Hematopoietic multipotent progenitor cell treated with erythropoietin and hydrocortisone succinate and interleukin-3 and kit ligand, for 17 days (in vitro differentiated cells): ENCODE results near the gene WASHC4.
"Not testable (repeated sequence)": the region's sequence is repeated elsewhere in the genome, so short reads cannot be mapped to it uniquely, and the experiment has no call there.

Experiments used
- DNase-seq: peaks from one replicate; pipeline ENCODE4 v3.0.0-alpha.2; 2015; ENCODE audit warnings: low spot score

The WASHC4 gene

DNA sequence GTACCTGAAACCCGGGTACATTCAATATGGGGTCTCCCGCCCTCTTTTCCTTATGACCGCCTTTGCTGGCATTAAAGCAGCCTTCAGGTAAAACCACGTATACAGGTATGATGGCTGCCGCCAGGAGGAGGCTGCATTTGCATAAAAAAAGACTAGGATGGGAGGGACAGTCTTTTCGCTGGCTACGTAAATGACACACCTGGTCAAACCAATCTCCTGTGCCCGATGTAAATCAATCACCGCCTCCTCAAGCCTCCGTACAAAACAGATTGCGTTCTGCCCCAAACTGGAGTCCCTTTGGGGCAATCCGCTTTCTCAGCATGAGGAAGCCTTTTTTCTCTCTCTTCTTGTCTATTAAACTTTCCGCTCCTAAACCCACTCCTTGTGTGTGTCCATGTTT lies 15.2 kb upstream of the WASHC4 start:
- DNase-seq, result no peak

- DNase-seq, result not testable (repeated sequence)
These were observed 12.2 kb upstream of the WASHC4 start for GRCh38 chr12:105095338-105095737.

- DNase-seq, result no peak
These were observed 8.2 kb upstream of the WASHC4 start for GRCh38 chr12:105099356-105099755.

DNA sequence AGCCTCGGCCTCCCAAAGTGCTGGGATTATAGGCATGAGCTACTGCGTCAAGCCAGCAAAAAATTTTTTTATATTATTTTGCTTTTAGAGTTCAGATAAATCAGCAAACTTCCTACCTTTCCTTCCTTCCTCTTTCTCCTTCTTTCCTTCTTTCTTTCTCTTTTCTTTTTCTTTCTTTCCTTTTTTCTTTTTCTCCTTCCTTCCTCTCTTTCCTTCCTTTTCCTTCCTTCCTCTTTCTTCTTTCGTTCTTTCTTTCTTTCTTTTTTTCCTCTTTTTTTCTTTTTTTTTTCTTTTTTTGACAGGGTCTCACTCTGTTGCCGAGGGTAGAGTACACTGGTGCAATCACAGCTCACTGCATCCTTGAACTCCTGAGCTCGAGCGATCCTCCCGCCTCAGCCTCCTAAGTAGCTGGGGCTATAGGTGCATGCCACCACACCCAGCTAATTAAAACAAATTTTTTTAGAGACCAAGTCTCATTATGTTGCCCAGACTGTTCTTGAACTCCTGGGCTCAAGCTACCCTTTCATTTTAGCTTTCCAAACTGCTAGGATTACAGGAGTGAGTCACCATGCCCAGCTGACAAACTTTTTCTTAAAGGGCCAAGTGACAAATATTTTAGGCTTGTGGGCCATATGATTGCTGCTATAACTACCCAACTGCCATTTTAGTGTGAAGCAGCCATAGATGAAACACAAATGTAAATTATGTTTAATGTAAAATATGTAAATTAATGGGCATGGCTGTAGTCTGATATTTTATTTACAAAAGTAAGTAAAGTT lies 7.1 kb upstream of the WASHC4 start:
- no peak for DNase-seq

DNA sequence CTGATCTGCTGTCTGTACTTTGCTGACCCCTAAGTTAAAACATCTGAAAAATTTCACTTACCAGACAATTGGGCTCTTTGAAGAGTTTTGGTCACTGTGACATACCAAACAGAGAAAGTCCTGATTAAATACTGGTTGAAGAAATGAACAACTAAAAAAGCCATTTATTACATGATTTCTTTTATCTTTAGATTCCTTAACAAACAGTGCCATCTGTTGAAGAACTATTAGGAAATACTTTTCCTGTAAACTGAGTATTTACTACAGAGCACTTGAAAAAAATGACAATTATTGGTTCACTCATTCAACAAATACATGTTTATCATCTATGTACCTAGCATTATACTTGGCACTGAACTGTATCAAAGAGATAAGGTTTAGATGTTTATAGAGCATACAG lies 6.5 kb upstream of the WASHC4 start:
- no peak for DNase-seq

GRCh38 chr12:105102673-105103072 lies 4.9 kb upstream of the WASHC4 start:
- no peak for DNase-seq

DNA sequence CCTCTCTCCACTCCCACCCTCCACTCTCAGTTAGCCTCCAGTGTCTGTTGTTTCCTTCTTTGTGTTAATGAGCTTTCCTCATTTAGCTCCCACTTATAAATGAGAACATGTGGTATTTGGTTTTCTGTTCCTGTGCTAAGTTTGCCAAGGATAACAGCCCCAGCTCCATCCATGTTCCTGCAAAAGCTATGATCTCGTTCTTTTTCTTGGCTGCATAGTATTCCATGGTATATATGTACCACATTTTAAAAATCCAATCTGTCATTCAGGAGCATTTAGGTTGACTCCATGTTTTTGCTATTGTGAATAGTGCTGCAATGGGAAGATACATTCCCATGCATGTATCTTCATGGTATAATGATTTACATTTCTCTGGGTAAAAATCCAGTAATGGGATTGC lies 2.8 kb upstream of the WASHC4 start:
- DNase-seq, result no peak

- no peak for DNase-seq
These were observed 910 bp upstream of the WASHC4 start for GRCh38 chr12:105106621-105107020.

DNA sequence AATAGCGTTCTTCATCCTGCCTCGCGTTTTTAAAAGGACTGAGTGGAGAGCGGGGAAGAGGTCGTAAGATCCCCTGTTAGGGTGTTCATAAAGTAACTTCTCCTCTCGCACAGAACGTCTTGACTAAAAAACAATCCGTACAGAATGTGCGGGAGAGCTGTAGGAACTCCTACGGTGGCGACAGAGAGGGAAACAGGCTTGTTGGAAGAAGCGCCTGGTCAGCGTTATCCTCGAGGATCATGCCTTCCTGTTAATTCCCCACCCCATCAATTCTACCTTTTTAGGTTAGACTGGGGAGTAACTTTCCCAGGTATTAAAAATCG lies 399 bp upstream of the WASHC4 start:
- DNase-seq, result no peak

DNA sequence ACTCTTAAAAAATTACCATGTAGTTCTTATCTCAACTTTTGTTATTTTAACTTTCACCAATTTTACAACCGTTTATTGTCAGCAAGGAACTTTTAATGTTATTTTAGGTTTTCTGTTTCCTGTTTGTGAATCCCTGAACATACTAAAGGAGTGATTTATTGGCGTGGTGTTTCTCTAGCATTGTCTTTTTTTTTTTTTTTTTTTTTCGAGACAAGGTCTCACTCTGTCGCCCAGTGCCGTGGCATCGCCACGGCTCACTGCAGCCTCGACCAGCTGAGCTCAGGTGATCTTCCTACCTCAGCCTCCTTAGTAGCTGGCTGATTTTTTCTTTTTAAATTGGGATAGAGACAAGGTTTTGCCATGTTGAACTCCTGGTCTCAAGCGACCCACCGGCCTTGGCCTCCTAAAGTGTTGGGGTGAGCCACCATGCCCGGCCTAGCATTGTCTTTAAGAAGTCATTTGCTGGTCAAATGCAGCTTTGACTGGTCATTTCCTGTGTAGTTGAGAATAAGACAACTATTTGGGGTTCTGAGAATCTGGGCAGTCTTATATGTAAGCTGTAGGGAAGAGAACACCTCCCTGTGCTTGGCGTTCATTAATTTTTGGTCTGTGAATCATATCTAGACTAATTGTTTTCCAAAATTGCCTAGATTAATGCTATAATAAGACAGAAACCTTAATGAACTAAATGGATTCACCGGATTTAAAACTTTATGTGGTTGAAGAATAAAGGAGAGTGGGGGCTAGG lies 2.1 kb downstream of the WASHC4 start:
- DNase-seq, result no peak

- no peak for DNase-seq
These were observed 3.3 kb downstream of the WASHC4 start for GRCh38 chr12:105110851-105111250.

DNA sequence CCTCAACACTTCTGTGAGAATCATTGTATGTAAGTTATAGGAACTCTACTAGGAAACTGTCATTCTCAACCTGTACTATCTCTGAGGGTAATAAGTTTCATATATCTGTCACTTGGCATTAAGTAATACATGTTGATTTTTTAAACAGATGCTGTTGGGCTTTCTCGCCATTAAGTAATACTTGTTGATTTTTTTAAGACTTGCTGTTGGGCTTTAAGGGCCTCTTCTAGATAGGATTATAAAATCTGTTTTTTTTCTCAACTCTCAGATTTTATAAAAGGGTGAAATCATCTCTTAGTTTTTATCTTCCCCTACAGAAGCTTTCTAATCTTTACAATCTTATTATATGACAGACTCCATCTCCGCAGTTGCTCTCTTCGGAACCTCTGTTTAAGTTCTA lies 5.6 kb downstream of the WASHC4 start:
- DNase-seq, result no peak

DNA sequence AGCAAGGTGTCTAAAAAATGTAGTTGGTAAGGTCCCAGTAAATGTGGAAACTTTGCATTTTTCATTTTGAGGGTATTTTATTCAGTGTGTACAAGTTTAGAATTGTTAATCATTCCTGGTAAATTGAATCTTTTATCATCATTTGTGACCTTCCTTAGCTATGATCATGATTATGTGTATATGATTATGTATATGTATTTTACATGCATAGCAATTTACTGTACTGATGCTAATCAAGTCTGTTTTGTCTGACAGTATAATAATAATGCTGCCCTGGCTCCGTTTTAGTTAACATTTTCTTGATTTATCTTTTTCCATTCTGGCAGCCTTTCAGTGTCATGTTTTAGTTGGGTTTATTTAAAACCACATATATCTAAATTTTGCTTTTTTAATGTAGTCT lies 9.4 kb downstream of the WASHC4 start:
- no peak for DNase-seq

DNA sequence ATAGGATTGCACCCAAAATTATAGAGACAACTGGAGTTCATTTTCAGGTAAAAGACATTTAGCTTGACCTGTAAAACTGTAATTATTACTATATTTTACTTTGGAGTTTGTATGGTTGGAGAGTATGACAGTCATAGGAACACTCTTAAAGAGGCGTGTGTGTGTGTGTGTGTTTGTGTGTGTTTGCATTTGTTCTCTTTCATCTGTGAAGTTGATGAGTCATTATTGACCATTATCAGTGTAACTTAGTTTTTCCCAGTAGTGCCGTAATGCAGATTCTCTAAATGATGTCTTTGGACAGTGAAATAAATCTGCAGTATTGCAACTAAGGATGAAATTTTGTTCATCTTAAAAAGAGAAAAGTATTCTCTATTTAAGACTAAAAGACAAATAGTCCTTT lies 13.0 kb downstream of the WASHC4 start:
- peak; percentile 25 for DNase-seq

DNA sequence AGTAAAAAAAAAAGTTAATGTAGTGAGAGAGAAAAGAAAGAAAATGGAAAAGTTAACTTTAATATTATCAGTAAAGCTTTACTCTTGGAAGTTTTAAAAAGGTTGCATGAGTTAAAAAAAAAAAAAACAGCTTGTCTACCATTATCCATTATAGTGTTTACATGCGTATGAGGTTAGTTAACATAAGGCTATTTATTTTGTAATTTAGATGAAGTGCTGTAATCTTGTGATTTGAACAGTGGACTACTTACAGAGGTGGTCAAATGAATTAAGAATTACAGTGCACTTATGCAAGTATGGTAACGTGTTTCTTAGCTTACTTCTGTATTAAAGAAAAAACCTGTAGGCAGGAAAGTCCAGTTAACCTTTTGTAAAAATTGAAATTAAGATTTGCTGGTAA lies 30.7 kb downstream of the WASHC4 start:
- no peak for DNase-seq

DNA sequence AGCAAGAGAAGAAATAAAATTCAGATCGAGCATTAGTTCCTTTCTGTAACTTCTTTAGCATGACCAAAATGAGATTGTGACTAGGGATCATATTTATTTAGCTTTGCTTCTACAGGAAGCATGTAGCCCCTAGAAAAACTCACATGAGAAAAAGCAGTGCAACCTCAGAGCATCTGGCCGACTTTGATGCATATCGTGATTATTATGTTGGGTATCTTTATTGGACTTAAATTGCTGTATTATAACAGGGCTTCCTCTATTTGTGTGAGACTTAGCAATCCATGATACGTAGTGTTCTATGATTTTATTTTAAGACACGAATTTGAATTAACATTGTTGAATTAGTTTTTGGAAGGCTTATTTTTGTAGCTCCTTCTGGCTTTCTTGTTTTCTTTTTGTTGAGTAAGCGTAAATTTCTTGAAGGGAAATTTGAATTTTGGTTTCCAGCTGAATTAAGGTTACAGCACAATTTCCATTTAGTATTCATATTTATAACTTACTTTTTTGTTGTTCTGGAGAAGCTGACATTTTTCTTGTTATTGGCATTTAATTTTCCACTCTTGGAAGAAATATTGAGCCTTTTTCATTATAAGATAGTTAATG lies 33.9 kb downstream of the WASHC4 start:
- no peak for DNase-seq

- DNase-seq, result no peak
These were observed 34.7 kb downstream of the WASHC4 start for GRCh38 chr12:105142259-105142658.

- DNase-seq, result no peak
These were observed 48.7 kb downstream of the WASHC4 start for GRCh38 chr12:105156260-105156659.

- DNase-seq, result no peak
These were observed 50.1 kb downstream of the WASHC4 start for GRCh38 chr12:105157606-105158005.

DNA sequence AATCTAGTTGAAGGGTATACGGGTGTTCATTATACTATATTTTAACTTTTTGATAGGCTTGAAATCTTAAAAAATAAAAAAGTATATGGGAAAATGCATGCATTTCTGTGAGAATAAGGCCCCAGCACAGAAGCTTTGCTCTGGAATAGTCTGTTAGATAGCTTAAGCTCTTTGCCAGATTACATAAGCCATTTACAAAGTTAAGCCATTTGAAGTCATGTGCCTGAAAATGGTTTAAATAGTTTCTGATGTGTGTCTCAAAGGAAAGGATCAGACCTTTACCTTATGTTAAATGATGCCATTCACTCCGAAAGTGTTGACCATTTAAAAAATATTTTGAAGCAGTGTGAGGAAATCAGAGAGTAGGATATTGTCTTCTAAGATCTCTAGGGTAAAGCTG lies 51.3 kb downstream of the WASHC4 start:
- no peak for DNase-seq

GRCh38 chr12:105162174-105162573 lies 54.6 kb downstream of the WASHC4 start:
- no peak for DNase-seq

DNA sequence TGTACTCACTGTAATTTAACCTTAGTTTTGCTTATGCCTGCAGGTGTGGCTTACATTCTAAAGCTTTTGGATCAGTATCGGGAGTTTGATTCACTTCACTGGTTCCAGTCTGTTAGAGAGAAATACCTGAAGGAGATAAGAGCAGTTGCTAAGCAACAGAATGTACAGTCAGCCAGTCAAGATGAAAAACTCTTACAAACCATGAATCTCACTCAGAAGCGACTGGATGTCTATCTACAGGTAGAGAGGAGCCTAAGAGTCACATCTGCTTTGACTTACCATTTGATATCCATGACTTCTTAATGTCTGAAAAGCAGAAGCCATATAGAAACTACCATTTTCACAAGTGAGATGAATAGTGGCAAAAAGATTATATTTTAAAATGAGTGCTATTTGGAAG lies 56.5 kb downstream of the WASHC4 start:
- DNase-seq, result no peak

DNA sequence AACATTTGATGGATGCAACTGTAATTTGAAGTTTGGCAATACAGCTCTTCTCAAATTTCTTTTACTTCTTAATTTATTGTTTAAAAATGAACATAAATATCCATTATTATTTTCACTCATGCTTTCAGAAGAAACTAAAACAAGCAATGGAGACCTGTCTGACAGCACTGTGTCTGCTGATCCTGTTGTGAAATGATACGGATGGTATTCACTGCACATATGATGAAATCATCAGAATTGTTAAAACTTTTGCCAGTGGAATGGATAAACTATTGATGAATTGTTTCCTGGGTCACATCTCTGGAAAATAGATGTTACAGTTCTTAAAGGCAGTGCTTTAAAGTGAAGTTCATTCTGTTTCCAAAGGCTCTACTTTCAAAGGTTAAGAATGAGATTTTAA lies 59.2 kb downstream of the WASHC4 start:
- no peak for DNase-seq

DNA sequence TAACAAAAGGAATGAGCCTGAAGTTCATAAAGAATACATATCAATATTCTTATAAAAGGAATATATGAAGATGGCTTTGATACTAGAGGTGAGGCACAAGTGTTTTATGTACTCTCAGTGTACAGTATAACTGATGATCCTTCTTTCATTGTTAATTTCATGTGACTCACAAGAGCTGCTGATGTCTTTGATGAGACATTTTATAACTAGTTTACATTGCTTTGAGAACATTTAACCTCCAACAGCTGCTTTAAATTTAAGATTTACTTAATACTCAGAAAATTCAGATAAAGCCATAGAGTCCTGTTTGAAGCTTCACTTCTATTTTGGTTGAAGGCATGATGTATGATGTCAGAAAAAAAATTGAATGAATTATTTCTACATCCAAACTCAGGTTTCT lies 59.8 kb downstream of the WASHC4 start:
- no peak for DNase-seq
